Measurements from ENCODE around the gene THRAP3. TPM values are rescaled to one million over a fixed set of nuclear protein-coding genes. Genes with fewer than 3 reads are reported as not detected.

THRAP3 gene
- total and polyA plus RNA-seq, 12 donors: 22.8 to 109 (median 98.9) TPM

GRCh38 chr1:36269408-36269838 lies 45.2 kb downstream of the THRAP3 start:
- ATAC-seq: peak in 1 of 8 donors; percentile 52
- peak overlapping the region in 2 of 10 donors; percentile 15 for H3K27ac ChIP-seq
- WGBS, 2 donors: 49 to 62% methylated on average over 2 of the region's 2 CpGs

GRCh38 chr1:36273024-36273423 lies 48.8 kb downstream of the THRAP3 start:
- peak overlapping the region in 5 of 10 donors; percentile 6 to 43 (median 17) for H3K27ac ChIP-seq
- H3K27me3 ChIP-seq: no peaks in the 10 kb centered on the region
- H3K4me1 ChIP-seq: peaks cover 0 to 47% (median 20%) of the 10 kb centered on the region in 9 donors
- TF ChIP-seq, protein P1, sequence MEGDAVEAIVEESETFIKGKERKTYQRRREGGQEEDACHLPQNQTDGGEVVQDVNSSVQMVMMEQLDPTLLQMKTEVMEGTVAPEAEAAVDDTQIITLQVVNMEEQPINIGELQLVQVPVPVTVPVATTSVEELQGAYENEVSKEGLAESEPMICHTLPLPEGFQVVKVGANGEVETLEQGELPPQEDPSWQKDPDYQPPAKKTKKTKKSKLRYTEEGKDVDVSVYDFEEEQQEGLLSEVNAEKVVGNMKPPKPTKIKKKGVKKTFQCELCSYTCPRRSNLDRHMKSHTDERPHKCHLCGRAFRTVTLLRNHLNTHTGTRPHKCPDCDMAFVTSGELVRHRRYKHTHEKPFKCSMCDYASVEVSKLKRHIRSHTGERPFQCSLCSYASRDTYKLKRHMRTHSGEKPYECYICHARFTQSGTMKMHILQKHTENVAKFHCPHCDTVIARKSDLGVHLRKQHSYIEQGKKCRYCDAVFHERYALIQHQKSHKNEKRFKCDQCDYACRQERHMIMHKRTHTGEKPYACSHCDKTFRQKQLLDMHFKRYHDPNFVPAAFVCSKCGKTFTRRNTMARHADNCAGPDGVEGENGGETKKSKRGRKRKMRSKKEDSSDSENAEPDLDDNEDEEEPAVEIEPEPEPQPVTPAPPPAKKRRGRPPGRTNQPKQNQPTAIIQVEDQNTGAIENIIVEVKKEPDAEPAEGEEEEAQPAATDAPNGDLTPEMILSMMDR (IDR thresholded peaks at IDR 0.05): no peak
- H3K36me3 ChIP-seq: peaks cover 0 to 63% (median 0%) of the 10 kb centered on the region in 9 donors
- no peak for DNase-seq
- H3K9me3 ChIP-seq: no peaks in the 10 kb centered on the region
- intact Hi-C loops (cut with DNase I): no loop called here
- ATAC-seq: no peak
- no peak overlapping the region for H3K4me3 ChIP-seq
- 42 to 53% methylated on average over 5 of the region's 5 CpGs for WGBS, 2 donors

More at GRCh38 chr1:36269408-36269838, 45.2 kb downstream of the THRAP3 start:
- H3K36me3 ChIP-seq: peaks cover 0 to 78% (median 4%) of the 10 kb centered on the region in 9 donors
- H3K4me3 ChIP-seq: no peak overlapping the region
- H3K27me3 ChIP-seq: no peaks in the 10 kb centered on the region
- TF ChIP-seq, protein P1 (IDR thresholded peaks at IDR 0.05): no peak
- H3K4me1 ChIP-seq: peaks cover 0 to 64% (median 33%) of the 10 kb centered on the region in 9 donors
- H3K9me3 ChIP-seq: no peaks in the 10 kb centered on the region
- intact Hi-C loops (cut with DNase I): no loop called here
- DNase-seq: no peak

DNA sequence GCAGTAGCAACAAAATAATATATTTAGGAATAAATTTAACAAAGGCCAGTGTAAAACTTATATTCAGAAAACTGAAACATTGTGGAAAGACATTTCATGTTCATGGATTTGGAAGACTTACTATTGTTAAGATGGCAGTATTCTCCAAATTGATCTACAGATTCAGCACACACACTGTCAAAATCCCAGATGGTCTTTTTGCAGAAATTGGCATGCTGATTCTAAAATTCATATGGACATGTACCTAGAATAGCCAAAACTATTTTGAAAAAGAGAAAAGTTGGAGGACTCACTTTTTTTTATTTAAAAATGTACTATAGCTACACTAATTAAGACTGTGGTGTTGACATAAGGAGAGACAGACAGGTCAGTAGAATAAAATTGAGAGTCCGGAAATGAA lies 50.0 kb downstream of the THRAP3 start:
- WGBS, 2 donors: 91 to 96% methylated on average over 1 of the region's 1 CpG
- intact Hi-C loops (cut with DNase I): no loop called here
- DNase-seq (no peak), ATAC-seq (no peak)
- Histone ChIP-seq H3K27ac (no peak overlapping the region), H3K27me3 (no peaks in the 10 kb centered on the region), H3K4me3 (no peak overlapping the region), H3K4me1 (peaks cover 0 to 50% (median 28%) of the 10 kb centered on the region in 9 donors), H3K9me3 (no peaks in the 10 kb centered on the region), H3K36me3 (peaks cover 0 to 52% (median 0%) of the 10 kb centered on the region in 9 donors)
- TF ChIP-seq, protein P1 (IDR thresholded peaks at IDR 0.05): no peak

- H3K36me3 ChIP-seq: peaks cover 0 to 36% (median 0%) of the 10 kb centered on the region in 9 donors
- H3K27me3 ChIP-seq: no peaks in the 10 kb centered on the region
- 97 to 99% methylated on average over 6 of the region's 6 CpGs for WGBS, 2 donors
- no peak overlapping the region for H3K4me3 ChIP-seq
- no peaks in the 10 kb centered on the region for H3K9me3 ChIP-seq
- intact Hi-C loops (cut with DNase I): no loop called here
- H3K27ac ChIP-seq: peak overlapping the region in 1 of 10 donors; percentile 82
- ATAC-seq: no peak
- TF ChIP-seq, protein P1 (IDR thresholded peaks at IDR 0.05): no peak
- no peak for DNase-seq
- H3K4me1 ChIP-seq: peaks cover 0 to 67% (median 46%) of the 10 kb centered on the region in 9 donors
Measured at GRCh38 chr1:36276688-36277087, 52.4 kb downstream of the THRAP3 start.
